Stomach (tissue), 4 donors: ENCODE results near the gene KLC3.

Experiments used
- CTCF ChIP-seq, 7 experiments: fragments of 450-650 bp in 4 of 7; fragments of 200-600 bp in 3 of 7; sonication (generic) in 3 of 7; IDR thresholded peaks; one replicate each; pipeline ENCODE4 v1.5.1; 2016 to 2019; ENCODE audit warnings: antibody characterized with exemption in 7 of 7, control low read depth in 2 of 7, mild to moderate bottlenecking in 1 of 7
- EP300 ChIP-seq: sonication (generic); formaldehyde crosslinking; IDR thresholded peaks from one replicate; pipeline ENCODE4 v1.6.1; 2017; ENCODE audit warnings: antibody characterized with exemption
- POLR2A ChIP-seq, 4 donors: fragments of 450-650 bp; IDR thresholded peaks; one replicate each; pipeline ENCODE4 v1.6.1; 2016; ENCODE audit warnings: antibody characterized with exemption in 4 of 4, control low read depth in 2 of 4, mild to moderate bottlenecking in 1 of 4, moderate library complexity in 1 of 4

DNA sequence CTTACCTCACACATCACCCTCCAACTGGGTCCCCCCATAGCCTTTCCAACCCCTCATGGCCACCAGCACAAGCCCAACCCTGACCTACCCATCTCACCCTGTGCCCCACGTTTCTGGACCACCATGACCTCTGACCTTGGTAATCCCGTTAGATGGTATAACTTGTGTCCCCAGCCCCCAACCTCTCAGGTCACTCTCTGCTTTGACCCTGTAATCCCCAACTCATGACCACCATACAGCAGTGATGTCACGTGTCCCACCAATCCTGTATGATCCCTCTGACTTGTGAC, 8.5 kb downstream of the KLC3 start:
- no peak for TF ChIP-seq CTCF (IDR thresholded peaks at IDR 0.05)
- no peak for TF ChIP-seq POLR2A (IDR thresholded peaks at IDR 0.05)
- no peak for TF ChIP-seq EP300
